Stimulated activated CD4-positive, alpha-beta T cell treated with anti-CD3 and anti-CD28 coated beads, Interleukin-1b, Interleukin-23, amount 100 ng/mL, for 24 hours (primary cell): ENCODE measurements around the gene KCND3.
A peak's percentile ranks its signal among the peaks of the same experiment; 100 is the strongest.

Experiments used
- DNase-seq, 4 experiments: peaks; one replicate each; pipeline ENCODE4 v3.0.0-alpha.2; 2020; ENCODE audit warnings: low read depth in 4 of 4, low spot score in 1 of 4

KCND3 gene

DNA sequence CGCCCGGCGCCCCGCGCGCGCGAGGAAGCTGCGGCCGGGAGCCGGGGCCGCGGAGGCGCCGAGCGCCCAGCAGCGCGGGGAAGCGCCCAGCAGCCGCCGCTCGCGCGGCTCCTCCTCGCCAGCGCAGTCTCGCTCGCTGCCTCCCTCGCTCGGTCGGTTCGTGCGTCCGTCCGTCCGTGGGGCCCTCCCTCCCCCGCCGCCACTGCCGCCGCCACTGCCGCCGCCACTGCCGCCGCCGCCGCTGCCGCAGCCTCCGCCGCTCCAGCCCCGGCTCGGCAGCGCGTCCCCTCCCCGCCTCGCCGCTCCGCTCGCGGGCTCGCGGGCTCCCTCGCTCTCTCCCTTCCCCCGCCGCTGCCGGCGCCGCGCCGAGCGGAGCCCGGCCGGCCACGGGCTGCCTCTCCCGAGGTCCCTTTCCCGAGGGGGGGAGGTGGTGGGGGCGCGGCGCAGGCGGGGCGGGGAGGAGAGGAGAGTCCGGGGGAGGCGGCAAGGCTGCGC lies at the start of gene KCND3:
Gene KCND3 (minus strand): TSS at position 138 of the 495 bp plus-strand sequence.
- DNase-seq: peak in 1 of 4 experiments; percentile 0

GRCh38 chr1:112034277-112034676 lies 44.8 kb upstream of the KCND3 start:
- DNase-seq: no peak

DNA sequence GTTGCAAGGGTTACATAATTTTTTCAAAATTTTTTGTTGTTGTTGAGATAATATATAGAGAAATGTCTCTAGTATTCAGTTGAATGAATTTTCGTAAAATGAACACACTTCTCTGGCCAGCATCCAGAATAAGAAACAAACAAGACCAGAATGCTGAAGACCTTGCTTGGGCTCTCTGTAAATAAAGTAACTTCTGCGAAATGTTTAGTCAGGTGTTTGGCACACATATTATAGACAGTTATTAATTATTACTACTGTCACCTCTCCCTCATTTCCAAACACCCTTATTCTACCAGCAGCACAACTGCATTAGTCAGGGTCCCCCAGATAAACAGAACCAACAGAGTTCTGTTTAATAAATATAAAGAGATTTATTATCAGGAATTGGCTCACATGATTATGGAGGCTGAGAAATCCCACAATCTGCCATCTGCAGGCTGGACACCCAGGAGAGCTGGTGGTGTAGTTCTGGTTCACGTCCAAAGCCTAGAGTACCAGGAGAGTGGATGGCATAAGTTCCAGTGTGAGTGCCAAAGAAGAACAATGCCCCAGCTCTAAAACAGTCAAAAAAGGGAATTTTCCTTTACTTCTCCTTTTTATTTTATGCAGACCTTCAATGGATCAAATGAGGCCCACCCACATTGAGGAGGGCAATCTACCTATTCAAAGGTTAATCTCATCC lies 44.1 kb upstream of the KCND3 start:
- no peak for DNase-seq

DNA sequence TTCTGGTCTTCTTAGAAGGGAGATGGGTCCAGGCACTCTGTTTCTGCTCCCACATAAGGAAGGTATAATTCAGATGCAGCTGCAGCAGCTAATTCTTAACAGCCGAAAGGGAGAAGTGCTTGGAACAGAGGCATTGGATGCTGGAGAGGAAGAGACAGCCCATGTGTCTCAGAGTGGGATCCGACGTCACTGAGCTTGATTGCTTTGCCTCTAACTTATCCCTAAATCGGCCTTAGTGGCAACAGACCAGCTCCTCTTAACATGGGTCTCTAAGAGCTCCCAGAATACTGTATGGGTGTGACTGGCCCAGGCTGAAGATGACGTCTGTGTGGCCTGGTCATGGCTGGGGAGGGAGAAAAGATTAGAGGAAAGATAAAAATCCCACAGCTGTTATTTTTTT lies 40.7 kb upstream of the KCND3 start:
- no peak for DNase-seq

GRCh38 chr1:112027696-112028095 lies 38.2 kb upstream of the KCND3 start:
- DNase-seq: no peak

DNA sequence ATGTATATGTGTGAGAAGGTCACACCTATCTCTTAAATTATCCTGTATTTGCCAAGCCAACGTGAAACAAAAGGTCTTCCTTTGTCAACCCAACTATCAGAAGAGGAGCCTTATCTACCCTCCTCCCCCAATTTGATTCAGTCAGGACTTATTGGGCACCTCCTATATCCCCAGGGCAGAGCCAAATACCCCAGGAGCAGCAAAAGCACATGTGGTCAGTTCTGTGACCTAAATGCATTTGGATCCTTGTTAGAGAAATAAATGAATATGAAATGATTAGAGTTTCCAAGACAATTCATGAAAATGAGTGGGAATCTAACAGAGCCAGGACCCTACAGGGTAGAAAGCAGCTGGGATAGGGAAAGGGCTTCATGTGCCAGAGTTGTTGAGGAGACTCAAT lies 37.0 kb upstream of the KCND3 start:
- no peak for DNase-seq

- DNase-seq: no peak
Measured at GRCh38 chr1:112026016-112026415, 36.5 kb upstream of the KCND3 start.

GRCh38 chr1:112021263-112021662 lies 31.8 kb upstream of the KCND3 start:
- no peak for DNase-seq

DNA sequence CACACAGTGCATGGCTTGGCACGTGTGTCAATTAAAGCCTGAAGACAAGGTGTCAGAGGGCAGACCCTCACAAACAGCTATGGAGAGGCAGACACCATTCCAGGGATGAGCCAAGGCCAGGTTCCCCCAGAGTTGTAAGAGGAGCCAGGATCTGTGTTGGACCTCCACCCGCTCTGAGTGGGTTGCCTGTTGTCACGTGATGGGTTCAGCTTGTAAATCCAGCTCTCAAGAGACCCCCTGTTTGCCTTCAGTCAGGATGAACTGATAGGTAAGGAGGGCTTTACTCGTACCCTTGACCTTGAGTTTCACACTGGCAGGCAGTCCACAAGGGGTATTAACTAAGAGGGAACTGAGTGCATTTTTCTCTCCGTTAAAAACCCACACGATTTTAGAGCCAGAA lies 27.7 kb upstream of the KCND3 start:
- DNase-seq: no peak

DNA sequence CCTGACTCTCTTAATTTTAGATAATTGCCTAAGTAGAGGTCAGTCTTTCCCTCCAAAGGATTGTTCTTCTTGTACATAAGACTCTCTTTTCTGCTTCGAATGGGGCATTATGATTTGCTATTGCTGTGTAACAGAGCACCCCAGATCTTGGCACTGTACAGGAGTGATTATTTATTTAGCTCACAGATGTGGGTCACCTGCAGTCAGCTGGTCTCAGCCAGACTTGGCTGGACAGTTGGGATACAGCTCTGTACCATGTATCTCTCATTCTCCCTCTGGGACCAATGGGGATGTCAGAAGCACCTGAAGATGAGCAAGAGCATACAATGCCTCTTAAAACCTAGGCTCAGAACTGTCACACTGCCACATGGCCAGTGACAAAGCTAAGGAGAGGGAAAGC lies 23.4 kb upstream of the KCND3 start:
- DNase-seq: no peak

DNA sequence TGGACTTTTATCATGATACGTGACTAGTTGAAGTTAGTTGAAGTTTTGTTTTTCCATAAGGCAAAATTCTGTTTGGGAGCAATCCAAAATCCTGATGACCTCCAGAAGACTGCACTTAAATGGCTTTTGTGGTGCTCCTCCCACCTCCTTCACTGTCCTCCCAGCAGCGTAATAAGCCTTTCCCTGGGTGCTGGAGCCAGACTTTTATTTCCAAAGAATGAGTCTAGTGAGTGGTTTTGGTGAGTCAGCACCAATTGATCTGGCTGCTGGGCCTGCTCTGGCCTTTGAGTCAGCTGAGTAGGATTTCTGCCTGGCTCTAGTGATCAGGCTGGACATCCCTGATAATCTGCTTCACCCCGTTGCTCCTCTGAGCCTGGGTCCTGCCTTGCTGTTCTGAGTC lies 21.7 kb upstream of the KCND3 start:
- DNase-seq: no peak

- DNase-seq: no peak
Measured at GRCh38 chr1:112007169-112007568, 17.7 kb upstream of the KCND3 start.

DNA sequence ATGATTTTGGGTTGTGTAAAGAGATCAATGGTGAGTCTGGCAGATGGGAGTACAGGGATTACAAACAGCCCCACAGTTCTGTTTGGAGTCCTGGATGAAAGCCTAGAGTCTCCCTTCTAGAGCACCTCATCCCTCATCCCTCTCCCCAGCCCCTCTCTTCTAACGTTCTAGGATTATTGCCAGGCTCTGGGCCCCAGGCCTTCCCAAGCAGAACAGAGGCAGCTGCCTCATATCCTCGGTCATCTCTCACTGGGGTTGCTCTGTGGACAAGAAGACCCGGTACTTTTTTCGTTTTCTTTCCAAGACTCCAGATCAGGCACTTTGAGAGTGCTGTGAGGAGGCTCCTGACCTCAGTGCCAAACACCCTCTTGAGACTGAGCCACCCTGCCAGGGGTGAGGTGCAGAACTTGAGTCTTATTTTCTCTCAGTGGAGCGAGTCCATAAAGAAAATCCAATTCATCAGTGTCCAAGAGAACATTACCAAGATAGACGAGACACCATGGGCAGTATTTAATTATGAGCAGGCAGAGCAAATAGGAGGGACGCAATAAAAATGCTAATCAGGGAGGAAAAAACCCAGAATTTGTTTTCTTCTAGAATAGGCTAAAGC lies 17.1 kb upstream of the KCND3 start:
- no peak for DNase-seq

- no peak for DNase-seq
Measured at GRCh38 chr1:112004076-112004475, 14.6 kb upstream of the KCND3 start.

DNA sequence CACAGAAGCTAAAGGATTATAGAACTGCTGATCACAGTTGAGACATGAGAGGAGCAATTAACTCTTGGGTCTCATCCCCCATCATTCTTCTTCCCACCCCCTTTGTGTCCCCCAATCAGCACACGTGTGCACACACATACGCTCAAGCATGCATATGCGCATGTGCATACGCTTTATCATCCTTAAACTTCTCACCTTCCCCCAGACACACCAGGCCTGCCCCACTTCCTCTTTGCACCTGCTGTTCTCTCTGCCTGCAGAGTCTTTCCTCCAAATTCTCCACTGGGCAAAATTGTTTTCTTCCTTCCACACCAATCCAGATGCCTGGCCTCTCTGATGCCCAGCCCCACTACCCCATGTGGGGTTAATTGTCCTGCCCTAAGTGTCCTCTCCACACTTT lies 13.0 kb upstream of the KCND3 start:
- no peak for DNase-seq

- DNase-seq: no peak
Measured at GRCh38 chr1:112001436-112001835, 12.0 kb upstream of the KCND3 start.

DNA sequence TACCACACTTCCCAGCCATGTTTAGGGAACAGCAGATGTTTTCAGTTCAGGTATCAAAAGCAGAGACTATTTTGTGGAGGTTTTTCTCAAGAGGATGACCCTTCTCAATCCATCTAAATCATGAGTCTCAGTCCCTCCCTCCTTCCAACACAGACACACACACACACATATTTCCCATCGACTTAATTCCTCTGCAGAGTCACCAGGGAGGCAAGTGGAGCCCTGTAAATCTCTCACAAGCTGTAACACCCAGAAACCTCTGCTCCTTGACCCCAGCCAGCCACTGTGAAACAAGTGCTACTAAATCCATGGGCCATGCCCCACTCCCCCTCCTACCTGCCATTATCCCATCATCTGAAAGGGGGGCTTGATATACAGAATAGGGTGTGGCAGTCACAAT lies 10.6 kb upstream of the KCND3 start:
- no peak for DNase-seq

GRCh38 chr1:111998332-111998731 lies 8.9 kb upstream of the KCND3 start:
- no peak for DNase-seq

GRCh38 chr1:111992476-111992875 lies 3.0 kb upstream of the KCND3 start:
- no peak for DNase-seq

DNA sequence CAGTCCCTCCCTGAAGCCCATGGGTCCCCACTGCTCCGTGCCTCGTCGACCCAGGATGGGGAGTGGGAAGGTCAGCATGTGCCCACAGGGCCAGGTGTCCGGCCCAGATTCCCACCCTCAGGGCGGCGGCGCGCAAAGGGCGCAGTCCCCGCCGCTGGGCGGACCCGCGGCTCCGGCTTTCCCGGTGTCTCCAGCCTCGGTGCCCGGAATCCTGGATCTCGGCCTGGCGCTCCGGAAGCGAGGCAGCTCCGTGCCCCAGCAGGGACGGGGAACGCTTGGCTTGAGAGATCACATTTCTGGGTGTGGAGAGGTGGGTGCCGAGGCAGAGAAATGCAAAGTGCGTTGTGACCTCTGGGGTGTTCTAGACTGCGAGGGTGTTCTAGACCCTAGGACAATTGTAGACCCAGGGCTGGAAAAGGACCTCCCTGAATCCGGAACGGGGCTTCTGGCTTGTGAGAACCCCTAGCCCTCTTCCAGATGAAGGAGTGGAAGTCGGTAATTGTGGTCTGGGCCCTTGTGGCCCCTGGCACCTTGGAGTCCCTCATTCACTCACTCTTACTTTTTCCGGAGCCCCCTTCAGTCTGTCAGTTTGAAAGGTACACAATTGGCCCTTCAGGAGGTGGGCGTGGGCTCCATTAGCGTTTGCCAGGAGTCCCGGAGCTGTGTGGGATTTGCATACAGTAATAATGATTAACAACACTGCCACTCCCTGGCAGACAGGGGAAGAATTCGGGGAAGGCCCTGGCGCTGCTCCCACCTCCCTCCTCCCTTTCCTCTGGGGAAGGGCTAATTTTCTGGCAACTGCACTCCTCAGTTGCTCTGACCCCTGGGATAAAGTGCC lies 1.6 kb upstream of the KCND3 start:
- DNase-seq: no peak

GRCh38 chr1:111990026-111990877 lies 784 bp upstream of the KCND3 start:
- no peak for DNase-seq
